Activated B cell treated with CpG ODN at 0.5 μM for 24 hours (primary cell): ENCODE measurements around the gene CCDC188. TPM values are rescaled to one million over a fixed set of nuclear protein-coding genes. Genes with fewer than 3 reads are reported as not detected.

ENCODE experiments used
- ATAC-seq: fragments of 200-7000 bp; cut with Tn5 transposase; one replicate; pipeline ENCODE4 v1.10.0; 2021; ENCODE audit warnings: low read depth, mild to moderate bottlenecking, moderate library complexity
- CTCF ChIA-PET: fragments of 350-600 bp; sonication (Branson Sonifier 250); formaldehyde crosslinking; loops from one replicate; lab custom pipeline; 2021; ENCODE audit warnings: antibody characterized with exemption; lab: Charles Lee
- POLR2A ChIA-PET: fragments of 350-600 bp; sonication (Branson Sonifier 250); formaldehyde crosslinking; loops from one replicate; lab custom pipeline; 2021; ENCODE audit warnings: antibody characterized with exemption; lab: Charles Lee
- DNase-seq: peaks from one replicate; pipeline ENCODE4 v3.0.0; 2022
- H3K27ac Mint-ChIP-seq: one replicate; pipeline ENCODE4 v1.8.0; 2020; ENCODE audit warnings: mixed read lengths
- H3K27me3 Mint-ChIP-seq: one replicate; pipeline ENCODE4 v1.8.0; 2021; ENCODE audit warnings: mixed read lengths
- H3K36me3 Mint-ChIP-seq: one replicate; pipeline ENCODE4 v1.8.0; 2021; ENCODE audit warnings: low read depth, mixed read lengths
- H3K4me1 Mint-ChIP-seq: one replicate; pipeline ENCODE4 v1.8.0; 2021; ENCODE audit warnings: mixed read lengths
- H3K4me3 Mint-ChIP-seq: one replicate; pipeline ENCODE4 v1.8.0; 2020; ENCODE audit warnings: mild to moderate bottlenecking, mixed read lengths
- H3K9me3 Mint-ChIP-seq: one replicate; pipeline ENCODE4 v1.8.0; 2020; ENCODE audit warnings: mixed read lengths
- intact Hi-C: fragments of 100-400 bp; cut with micrococcal nuclease; formaldehyde crosslinking; loops from one replicate; pipeline ENCODE4 v1.15.1; 2024
- total RNA-seq: library from RNA; stranded (reverse); gene quantifications from 2 replicates; pipeline ENCODE4 v1.2.3, GENCODE V29; 2022
- TF ChIP-seq, protein P1 (sequence below): fragments of 200-600 bp; IDR thresholded peaks from one replicate; pipeline ENCODE4 v1.8.0; 2022; ENCODE audit warnings: antibody characterized with exemption, mild to moderate bottlenecking

The CCDC188 gene
- total RNA-seq, 1 donor from 2014 or later = not detected

DNA sequence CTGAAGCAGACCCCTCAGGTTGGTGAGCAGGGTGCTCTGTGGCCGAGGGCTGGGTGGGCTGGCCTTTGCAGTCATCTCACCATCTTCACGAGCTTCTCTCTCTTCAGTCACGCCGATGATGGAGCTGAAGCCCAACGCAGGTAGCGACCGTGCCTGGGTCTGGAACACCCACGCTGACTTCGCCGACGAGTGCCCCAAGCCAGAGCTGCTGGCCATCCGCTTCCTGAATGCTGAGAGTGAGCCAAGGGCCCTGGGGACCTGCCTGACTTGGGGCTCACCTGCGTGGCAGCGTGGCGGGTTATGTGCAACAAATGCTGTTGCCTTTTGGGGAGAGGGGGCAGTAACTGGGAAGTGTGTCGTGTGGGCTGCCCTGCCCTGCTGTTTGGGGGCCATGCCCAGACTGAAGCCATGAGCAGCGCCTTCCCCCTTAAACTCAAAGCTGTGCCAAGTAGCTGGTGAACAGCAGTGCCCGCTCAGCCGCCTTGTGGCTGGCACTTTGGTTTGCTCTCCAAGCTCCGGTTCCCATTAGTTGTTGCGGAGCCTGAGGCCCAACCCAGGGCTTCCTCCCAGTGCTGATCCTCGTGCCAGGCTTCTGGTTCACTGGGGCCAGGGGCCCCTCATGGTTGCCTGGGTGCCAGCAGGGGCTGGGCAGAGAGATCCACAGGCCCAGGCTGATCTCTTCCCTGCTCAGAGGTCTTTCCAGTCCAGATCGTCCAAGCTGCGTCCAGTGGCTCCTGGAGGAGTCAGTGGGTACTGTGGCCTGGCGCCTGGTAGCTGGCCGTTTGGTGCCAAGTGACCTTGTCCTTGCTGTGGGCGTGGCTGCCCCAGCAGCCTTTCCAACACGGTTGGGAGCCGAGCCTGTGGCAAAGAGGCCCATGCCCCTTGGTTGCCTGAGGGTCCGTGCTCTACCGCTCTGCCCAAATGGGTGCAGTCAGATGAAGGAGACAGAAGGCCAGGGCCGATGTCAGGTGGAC lies 25.4 kb downstream of the CCDC188 start:
- DNase-seq (no peak), ATAC-seq (no peak)
- intact Hi-C loops = no loop called here
- Mint-ChIP-seq H3K27me3 (no peaks in the 10 kb centered on the region), H3K36me3 (peaks cover 64% of the 10 kb centered on the region), H3K4me3 (no peak overlapping the region), H3K9me3 (no peaks in the 10 kb centered on the region), H3K4me1 (peaks cover 14% of the 10 kb centered on the region), H3K27ac (no peak overlapping the region)
- POLR2A ChIA-PET = interaction anchor here (0.6 to 2.6 kb wide), 2 partner anchors 8 to 405 kb away, joined by 3 to 8 read pairs; partner anchors contain the start of gene TRMT2A
- CTCF ChIA-PET = no interaction called here
- TF ChIP-seq, protein P1, sequence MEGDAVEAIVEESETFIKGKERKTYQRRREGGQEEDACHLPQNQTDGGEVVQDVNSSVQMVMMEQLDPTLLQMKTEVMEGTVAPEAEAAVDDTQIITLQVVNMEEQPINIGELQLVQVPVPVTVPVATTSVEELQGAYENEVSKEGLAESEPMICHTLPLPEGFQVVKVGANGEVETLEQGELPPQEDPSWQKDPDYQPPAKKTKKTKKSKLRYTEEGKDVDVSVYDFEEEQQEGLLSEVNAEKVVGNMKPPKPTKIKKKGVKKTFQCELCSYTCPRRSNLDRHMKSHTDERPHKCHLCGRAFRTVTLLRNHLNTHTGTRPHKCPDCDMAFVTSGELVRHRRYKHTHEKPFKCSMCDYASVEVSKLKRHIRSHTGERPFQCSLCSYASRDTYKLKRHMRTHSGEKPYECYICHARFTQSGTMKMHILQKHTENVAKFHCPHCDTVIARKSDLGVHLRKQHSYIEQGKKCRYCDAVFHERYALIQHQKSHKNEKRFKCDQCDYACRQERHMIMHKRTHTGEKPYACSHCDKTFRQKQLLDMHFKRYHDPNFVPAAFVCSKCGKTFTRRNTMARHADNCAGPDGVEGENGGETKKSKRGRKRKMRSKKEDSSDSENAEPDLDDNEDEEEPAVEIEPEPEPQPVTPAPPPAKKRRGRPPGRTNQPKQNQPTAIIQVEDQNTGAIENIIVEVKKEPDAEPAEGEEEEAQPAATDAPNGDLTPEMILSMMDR = no peak

DNA sequence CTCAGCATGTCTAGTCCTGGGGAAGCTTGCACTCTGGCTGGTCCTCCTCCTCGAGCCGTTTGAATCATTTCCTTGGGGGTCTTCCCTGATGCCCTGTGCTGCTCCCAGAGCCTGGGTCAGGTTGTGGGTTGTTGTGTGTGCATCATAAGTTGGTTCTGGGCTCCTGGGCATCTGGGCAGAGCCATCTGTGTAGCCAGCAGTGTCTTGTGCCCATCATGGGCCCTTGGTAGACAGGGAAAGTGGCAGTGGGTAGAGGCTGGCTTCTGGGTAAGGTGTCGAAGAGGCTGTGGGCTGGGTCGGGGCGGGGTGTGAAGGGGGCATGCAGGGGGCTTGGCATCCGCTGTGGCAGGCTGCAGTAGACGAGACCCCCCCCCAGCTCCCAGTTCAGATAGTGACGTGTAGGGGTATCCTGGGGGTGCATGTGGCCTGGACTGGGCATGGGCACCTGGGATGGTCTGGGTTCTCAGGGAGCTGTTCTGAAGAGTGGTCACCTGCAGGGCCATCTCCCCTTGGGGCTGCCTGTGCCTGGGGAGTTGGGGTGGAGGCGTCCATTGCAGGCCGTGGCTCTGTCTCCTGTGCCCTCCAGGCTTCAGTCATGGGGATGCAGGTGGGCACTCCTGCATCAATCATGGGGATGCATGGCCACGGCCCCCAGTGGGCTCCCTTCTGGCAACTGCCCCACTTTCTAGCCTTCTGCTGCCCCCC lies 26.6 kb downstream of the CCDC188 start:
- DNase-seq (no peak), ATAC-seq (no peak)
- CTCF ChIA-PET = no interaction called here
- TF ChIP-seq, protein P1 = no peak
- H3K4me1 Mint-ChIP-seq = peaks cover 22% of the 10 kb centered on the region
- peaks cover 76% of the 10 kb centered on the region for H3K36me3 Mint-ChIP-seq
- intact Hi-C loops = no loop called here
- H3K9me3 Mint-ChIP-seq = no peaks in the 10 kb centered on the region
- POLR2A ChIA-PET = no interaction called here
- no peak overlapping the region for H3K27ac Mint-ChIP-seq
- H3K27me3 Mint-ChIP-seq = no peaks in the 10 kb centered on the region
- no peak overlapping the region for H3K4me3 Mint-ChIP-seq

DNA sequence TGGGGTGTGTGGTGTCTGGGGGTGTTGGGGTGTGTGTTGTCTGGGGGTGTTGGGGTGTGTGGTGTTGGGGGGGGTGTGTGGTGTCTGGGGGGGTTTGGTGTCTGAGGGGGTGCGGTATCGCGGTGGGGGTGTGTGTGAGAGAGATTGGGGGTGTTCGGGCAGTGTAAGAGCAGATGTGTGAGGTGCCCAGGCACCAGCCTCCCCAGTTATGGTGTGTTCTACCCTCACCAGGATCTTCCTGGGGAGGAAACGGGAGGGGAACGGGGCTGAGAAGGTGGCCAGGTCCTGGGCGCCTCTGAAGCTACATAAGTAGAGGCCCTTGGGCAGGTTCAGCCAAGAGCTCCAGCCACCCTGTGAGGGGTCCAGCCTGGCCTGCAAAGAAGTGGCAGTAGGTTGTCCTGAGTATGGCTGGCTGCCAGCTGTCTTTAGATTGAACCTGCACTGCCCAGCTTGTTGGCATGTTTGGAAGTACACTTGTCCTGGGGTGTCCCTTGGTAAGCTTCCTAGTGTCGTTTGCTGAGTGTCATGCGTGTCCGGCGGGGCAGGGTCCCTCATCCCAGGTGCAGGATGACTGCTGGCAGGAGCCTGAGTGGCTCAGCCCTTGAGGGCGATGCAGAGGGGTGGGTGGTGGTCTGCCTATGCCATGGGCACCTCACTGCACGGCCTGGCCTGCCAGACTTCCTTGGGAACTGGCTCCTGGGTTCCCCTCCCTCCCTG lies 27.3 kb downstream of the CCDC188 start:
- CTCF ChIA-PET = no interaction called here
- no peak overlapping the region for H3K4me3 Mint-ChIP-seq
- intact Hi-C loops = no loop called here
- H3K36me3 Mint-ChIP-seq = peaks cover 80% of the 10 kb centered on the region
- H3K27ac Mint-ChIP-seq = no peak overlapping the region
- H3K9me3 Mint-ChIP-seq = no peaks in the 10 kb centered on the region
- TF ChIP-seq, protein P1 = no peak
- no peaks in the 10 kb centered on the region for H3K27me3 Mint-ChIP-seq
- peaks cover 28% of the 10 kb centered on the region for H3K4me1 Mint-ChIP-seq
- POLR2A ChIA-PET = no interaction called here
- DNase-seq = no peak
- no peak for ATAC-seq

DNA sequence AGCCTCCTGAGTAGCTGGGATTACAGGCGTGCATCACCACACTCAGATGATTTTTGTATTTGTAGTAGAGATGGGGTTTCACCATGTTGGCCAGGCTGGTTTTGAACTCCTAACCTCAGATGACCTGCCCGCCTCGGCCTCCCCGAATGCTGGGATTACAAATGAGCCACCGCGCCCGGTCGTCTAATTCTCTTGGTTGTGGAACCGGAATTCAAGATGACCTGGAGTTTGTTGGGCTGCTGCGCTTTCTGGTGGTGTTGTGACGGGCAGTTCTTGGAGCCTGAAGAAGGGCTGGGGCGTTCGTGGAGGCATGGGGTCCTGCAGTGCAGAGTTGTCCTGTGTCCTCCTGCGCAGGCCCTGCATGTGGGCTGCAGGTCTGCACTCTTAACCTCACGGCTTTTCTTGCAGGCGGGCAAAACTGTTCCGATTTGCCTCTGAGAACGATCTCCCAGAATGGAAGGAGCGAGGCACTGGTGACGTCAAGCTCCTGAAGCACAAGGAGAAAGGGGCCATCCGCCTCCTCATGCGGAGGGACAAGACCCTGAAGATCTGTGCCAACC lies 28.9 kb downstream of the CCDC188 start:
- intact Hi-C loops = no loop called here
- CTCF ChIA-PET = no interaction called here

More for the DNA sequence above, 28.9 kb downstream of the CCDC188 start:
- no peak for DNase-seq
- H3K27me3 Mint-ChIP-seq = no peaks in the 10 kb centered on the region
- H3K36me3 Mint-ChIP-seq = peaks cover 70% of the 10 kb centered on the region
- H3K4me3 Mint-ChIP-seq = no peak overlapping the region
- H3K4me1 Mint-ChIP-seq = peaks cover 35% of the 10 kb centered on the region
- TF ChIP-seq, protein P1 = no peak
- POLR2A ChIA-PET = no interaction called here
- H3K27ac Mint-ChIP-seq = no peak overlapping the region
- no peaks in the 10 kb centered on the region for H3K9me3 Mint-ChIP-seq
- ATAC-seq = no peak
